Spleen (tissue), 7 donors: ENCODE results near the gene ITPK1.

Experiments used
- CTCF ChIP-seq, 11 experiments: fragments of 200-600 bp in 7 of 11; fragments of 450-650 bp in 4 of 11; sonication (generic) in 4 of 11; IDR thresholded peaks in 8 of 11; conservative IDR thresholded peaks in 3 of 11; 1 replicate in 7 of 11; 2 replicates in 4 of 11; pipeline versions ENCODE4 v1.4.0 to v1.8.0; 2016 to 2021; ENCODE audit warnings: antibody characterized with exemption in 11 of 11, inconsistent platforms in 4 of 11, mild to moderate bottlenecking in 1 of 11
- POLR2A ChIP-seq, 3 donors: fragments of 450-650 bp; IDR thresholded peaks; one replicate each; pipeline ENCODE4 v1.5.1; 2017; ENCODE audit warnings: antibody characterized with exemption in 3 of 3, mild to moderate bottlenecking in 1 of 3
- POLR2AphosphoS5 ChIP-seq, 3 donors: sonication (generic); formaldehyde crosslinking; IDR thresholded peaks; one replicate each; pipeline ENCODE4 v1.5.1; 2017; ENCODE audit warnings: antibody characterized with exemption in 3 of 3
- donor health status: DM: no; HTN: no; CAD: no; lungs with moderate emphysema.
- donor health status: DM: no; HTN: no; CAD: no.
- donor health status: DM: no; HTN: no; CAD: no.

DNA sequence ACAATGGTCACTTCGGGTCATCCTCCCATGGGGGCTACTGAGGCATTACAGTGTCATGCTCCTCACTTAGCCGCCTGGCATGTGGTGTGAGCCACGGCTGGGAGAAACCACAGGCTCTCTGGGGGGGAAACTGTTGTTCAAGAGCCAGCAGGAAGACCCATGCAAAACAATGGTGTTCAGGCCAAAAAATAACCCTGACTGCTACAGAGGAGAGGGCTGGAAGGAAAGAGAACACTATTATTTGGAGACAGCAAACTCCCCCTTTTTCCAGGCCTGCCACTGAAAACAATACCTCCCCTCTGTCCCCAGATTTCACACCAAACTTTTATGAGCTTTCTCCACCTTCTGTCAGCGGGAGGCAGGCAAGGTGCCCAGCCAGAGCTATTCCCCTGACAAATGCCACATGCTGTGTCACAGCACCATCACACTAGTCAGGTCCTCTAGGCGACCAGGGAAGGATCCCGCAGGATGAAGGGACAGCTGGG is 109.1 kb downstream of the ITPK1 start:
- TF ChIP-seq CTCF (IDR thresholded peaks at IDR 0.05 in 8 of 11, conservative IDR thresholded peaks at IDR 0.05 in 3 of 11), result no peak
- TF ChIP-seq POLR2A (IDR thresholded peaks at IDR 0.05), result no peak
- TF ChIP-seq POLR2AphosphoS5 (IDR thresholded peaks at IDR 0.05), result no peak
